NCI-H524 treated with DMSO at 0.1 percent for 48 hours (cell line): ENCODE results near the gene BHLHE40.
A peak's percentile ranks its signal among the peaks of the same experiment; 100 is the strongest.
"Not testable (repeated sequence)": the region's sequence is repeated elsewhere in the genome, so short reads cannot be mapped to it uniquely, and the experiment has no call there.

Experiments
- DNase-seq: peaks from one replicate; lab custom pipeline; 2025; lab: John Stamatoyannopoulos, UW

The BHLHE40 gene

GRCh38 chr3:4961865-4962264 lies 17.4 kb upstream of the BHLHE40 start:
- not testable (repeated sequence) for DNase-seq

GRCh38 chr3:4963669-4964570 lies 15.3 kb upstream of the BHLHE40 start:
- DNase-seq: no peak

GRCh38 chr3:4966006-4966405 lies 13.2 kb upstream of the BHLHE40 start:
- not testable (repeated sequence) for DNase-seq

- not testable (repeated sequence) for DNase-seq
Observed at GRCh38 chr3:4967683-4968082, 11.6 kb upstream of the BHLHE40 start.

- DNase-seq: not testable (repeated sequence)
Observed at GRCh38 chr3:4971437-4971836, 7.8 kb upstream of the BHLHE40 start.

- DNase-seq: no peak
Observed at GRCh38 chr3:4971838-4972237, 7.4 kb upstream of the BHLHE40 start.

- no peak for DNase-seq
Observed at GRCh38 chr3:4972652-4973643, 6.3 kb upstream of the BHLHE40 start.

GRCh38 chr3:4974154-4974553 lies 5.1 kb upstream of the BHLHE40 start:
- no peak for DNase-seq

GRCh38 chr3:4976109-4976508 lies 3.1 kb upstream of the BHLHE40 start:
- DNase-seq: no peak

- DNase-seq: no peak
Observed at GRCh38 chr3:4977001-4977852, 2.0 kb upstream of the BHLHE40 start.

- no peak for DNase-seq
Observed at GRCh38 chr3:4977853-4978203, 1.4 kb upstream of the BHLHE40 start.

GRCh38 chr3:4978204-4978965 lies 852 bp upstream of the BHLHE40 start:
- peak; percentile 56 for DNase-seq

- peak; percentile 35 for DNase-seq
Observed at GRCh38 chr3:4978966-4979427, 240 bp upstream of the BHLHE40 start.

- DNase-seq: peak; percentile 52
Observed at GRCh38 chr3:4980229-4981203, 1.3 kb downstream of the BHLHE40 start.

GRCh38 chr3:4981294-4981664 lies 2.0 kb downstream of the BHLHE40 start:
- no peak for DNase-seq

GRCh38 chr3:4981665-4982494 lies 2.6 kb downstream of the BHLHE40 start:
- no peak for DNase-seq

- DNase-seq: no peak
Observed at GRCh38 chr3:4982773-4983738, 3.8 kb downstream of the BHLHE40 start.
